ENCODE results near the gene GRIN3A.

Gene GRIN3A

DNA sequence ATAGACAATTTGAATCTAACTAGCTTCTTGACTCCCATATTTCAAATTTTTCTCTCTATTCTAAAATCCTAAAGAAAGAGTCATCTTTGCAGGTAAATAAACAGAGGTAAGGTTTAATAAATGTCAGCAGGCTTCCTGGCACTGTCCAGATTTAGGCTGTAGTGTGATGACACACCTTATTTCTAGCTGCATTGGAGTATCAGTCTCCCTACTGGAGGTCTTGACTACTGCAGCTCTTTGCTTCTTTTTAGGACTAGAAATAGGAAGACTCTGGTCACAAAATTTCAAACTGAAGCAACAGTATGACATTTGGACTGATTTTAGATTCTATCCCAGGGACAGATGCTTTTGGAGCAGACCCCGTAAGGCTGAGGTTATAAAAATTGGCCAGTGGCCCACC is 103.0 kb downstream of the GRIN3A start:
- no peak overlapping the region for H3K4me3 ChIP-seq (ENCODE audit: low read depth, low read length)
- TF ChIP-seq, protein P1, sequence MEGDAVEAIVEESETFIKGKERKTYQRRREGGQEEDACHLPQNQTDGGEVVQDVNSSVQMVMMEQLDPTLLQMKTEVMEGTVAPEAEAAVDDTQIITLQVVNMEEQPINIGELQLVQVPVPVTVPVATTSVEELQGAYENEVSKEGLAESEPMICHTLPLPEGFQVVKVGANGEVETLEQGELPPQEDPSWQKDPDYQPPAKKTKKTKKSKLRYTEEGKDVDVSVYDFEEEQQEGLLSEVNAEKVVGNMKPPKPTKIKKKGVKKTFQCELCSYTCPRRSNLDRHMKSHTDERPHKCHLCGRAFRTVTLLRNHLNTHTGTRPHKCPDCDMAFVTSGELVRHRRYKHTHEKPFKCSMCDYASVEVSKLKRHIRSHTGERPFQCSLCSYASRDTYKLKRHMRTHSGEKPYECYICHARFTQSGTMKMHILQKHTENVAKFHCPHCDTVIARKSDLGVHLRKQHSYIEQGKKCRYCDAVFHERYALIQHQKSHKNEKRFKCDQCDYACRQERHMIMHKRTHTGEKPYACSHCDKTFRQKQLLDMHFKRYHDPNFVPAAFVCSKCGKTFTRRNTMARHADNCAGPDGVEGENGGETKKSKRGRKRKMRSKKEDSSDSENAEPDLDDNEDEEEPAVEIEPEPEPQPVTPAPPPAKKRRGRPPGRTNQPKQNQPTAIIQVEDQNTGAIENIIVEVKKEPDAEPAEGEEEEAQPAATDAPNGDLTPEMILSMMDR (IDR thresholded peaks at IDR 0.05; ENCODE audit: low read depth, low read length, missing control alignments): no peak
- DNase-seq (ENCODE audit: low read depth): no peak

DNA sequence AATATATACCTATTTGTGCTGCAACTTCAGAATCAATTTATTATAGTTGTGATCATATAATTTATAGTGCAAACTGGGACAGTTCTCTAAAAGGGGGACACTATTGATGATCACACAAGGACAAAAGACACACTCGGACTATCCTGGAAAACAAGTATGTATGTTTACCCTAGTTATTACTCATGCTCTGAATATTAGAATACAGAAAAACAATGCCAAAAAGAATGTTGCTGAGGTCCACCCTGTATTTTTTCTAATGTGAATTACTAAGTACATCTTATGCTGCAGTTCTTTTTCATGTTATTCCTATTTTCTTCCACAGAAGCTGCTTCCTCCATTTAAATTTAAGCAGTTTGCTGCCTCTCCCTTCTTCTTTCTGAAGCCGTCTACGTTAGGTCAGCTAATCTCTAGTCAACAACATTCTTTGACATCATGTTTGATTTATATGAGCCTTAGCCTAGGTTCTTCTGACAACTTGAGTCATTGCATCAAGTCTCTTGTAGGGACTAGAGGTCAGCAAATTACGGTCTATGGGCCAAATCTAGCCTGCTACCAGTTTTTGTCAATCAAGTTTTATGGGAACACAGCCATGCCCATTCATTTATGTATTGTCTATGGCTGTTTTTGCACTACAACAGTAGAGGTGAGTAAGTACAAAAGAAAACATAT is 103.6 kb downstream of the GRIN3A start:
- no peak overlapping the region for H3K4me3 ChIP-seq (ENCODE audit: low read depth, low read length)
- TF ChIP-seq, protein P1 (IDR thresholded peaks at IDR 0.05; ENCODE audit: low read depth, low read length, missing control alignments): no peak
- no peak for DNase-seq (ENCODE audit: low read depth)

DNA sequence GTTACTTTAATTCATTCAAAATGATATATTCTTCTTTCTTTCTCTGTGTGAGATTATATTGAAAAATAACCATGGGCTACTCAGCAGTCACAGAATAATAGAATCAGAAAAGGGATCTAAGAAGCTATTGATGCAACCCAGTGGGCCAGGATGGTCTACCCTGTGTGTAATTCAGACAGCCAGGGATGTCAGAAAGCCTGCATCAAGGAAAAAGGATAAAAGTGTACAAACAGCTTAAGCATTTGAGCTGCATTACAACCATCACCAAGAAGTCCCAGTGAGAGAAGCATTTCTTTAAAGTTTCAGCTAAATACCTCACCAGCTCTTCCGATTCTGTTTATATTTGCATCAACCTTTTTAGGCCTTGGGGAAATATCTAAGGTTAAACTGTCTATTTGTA is 105.8 kb downstream of the GRIN3A start:
- TF ChIP-seq, protein P1 (IDR thresholded peaks at IDR 0.05; ENCODE audit: low read depth, low read length, missing control alignments): no peak
- no peak overlapping the region for H3K4me3 ChIP-seq (ENCODE audit: low read depth, low read length)
- no peak for DNase-seq (ENCODE audit: low read depth)

DNA sequence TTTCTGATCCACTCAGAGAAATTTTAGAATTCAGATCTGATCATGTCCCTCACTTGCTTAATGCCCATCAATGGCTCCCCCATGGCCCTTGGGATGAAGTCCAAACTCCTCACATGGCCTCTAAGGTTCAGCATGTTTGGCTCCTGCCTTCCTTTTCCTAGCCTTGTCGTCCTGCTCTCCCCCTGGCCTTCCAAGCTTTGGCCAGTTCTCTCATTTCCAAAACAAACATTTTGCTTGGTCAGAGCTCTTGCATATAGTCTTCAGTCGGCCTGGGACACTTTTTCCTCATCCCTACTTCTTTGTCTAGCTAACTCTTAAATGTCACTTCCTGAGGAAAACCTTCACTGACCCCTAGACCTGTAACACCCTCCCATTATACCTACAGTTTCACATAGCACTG is 106.6 kb downstream of the GRIN3A start:
- no peak overlapping the region for H3K4me3 ChIP-seq (ENCODE audit: low read depth, low read length)
- no peak for DNase-seq (ENCODE audit: low read depth)
- TF ChIP-seq, protein P1 (IDR thresholded peaks at IDR 0.05; ENCODE audit: low read depth, low read length, missing control alignments): no peak

DNA sequence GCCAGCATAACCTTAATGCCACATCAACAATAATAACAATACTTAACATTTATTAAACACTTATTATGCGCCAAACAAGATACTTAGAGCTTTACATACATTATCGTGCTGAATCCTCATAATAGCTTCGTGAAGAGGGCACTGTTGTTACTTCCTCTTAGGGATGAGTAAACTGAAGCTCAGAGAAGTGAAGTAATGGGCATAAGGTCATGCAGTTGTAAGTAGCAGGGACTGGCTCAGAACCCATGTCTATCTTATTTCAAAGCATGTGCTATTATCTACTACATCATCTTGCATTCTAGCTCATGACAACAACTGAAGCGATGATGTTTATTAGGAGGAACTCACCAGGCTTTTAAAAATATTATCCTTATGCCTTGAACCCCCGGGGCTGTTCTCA is 108.8 kb downstream of the GRIN3A start:
- DNase-seq (ENCODE audit: low read depth): no peak
- no peak overlapping the region for H3K4me3 ChIP-seq (ENCODE audit: low read depth, low read length)
- TF ChIP-seq, protein P1 (IDR thresholded peaks at IDR 0.05; ENCODE audit: low read depth, low read length, missing control alignments): no peak

DNA sequence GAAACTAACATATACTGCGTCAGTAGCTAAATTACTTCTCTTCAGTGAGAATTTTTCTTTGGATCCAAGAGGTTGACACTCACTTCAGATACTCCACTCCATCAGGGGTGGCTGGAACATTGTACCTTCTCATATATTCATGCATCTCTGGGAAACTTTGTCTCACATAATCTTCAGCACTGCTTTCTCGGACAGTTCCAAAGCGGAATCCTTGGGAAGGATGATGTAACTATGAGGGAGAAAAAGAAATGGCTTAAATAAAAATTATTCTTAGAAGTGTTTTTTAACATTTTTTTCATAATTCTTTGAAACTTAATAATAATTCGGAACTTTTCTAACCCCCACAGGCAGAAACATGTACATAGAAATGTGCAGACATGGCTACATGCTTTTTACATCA is 110.3 kb downstream of the GRIN3A start:
- DNase-seq (ENCODE audit: low read depth): no peak
- no peak overlapping the region for H3K4me3 ChIP-seq (ENCODE audit: low read depth, low read length)
- TF ChIP-seq, protein P1 (IDR thresholded peaks at IDR 0.05; ENCODE audit: low read depth, low read length, missing control alignments): no peak

DNA sequence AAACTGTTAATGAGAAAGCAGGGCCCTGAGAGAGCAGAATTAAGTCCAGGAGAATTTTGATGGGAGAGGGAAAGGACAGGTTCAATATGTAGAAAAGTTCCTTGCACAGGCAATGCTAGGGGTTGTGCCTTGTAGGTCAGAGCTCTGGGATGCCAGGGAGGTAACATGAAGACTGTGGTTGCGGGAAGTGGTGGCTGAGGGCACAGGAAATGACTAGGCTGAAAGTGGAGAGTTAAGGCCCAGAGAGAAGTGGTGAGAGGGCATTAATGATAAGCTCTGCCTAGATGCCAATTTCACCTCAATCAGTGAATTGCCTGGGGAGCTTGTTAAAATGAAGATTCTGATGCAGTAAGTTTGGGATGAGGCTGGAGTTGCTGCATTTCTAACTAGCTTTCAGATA is 112.2 kb downstream of the GRIN3A start:
- TF ChIP-seq, protein P1 (IDR thresholded peaks at IDR 0.05; ENCODE audit: low read depth, low read length, missing control alignments): no peak
- DNase-seq (ENCODE audit: low read depth): no peak
- H3K4me3 ChIP-seq (ENCODE audit: low read depth, low read length): no peak overlapping the region
